A549 (cell line): Measurements from ENCODE around the gene ENO1. TPM values are rescaled to one million over a fixed set of nuclear protein-coding genes. Genes with fewer than 3 reads are reported as not detected.
A peak's percentile ranks its signal among the peaks of the same experiment; 100 is the strongest.

Source experiments
- ATAC-seq, 2 experiments: fragments of 200-7000 bp in 1 of 2; fragments of >200 bp in 1 of 2; cut with Nextera tagmentation in 1 of 2; cut with Tn5 transposase in 1 of 2; 3 replicates each; pipeline versions ENCODE4 v1.8.0 to v1.9.1; 2018 to 2020; ENCODE audit warnings: mild to moderate bottlenecking in 1 of 2, moderate library complexity in 1 of 2
- CTCF ChIA-PET: fragments of 300-600 bp; sonication (Branson Sonifier 250); formaldehyde crosslinking; extraction: SDS; loops from one replicate; lab custom pipeline; 2021; ENCODE audit warnings: antibody characterized with exemption, inconsistent platforms; lab: Yijun Ruan, JAX
- POLR2A ChIA-PET: fragments of 350-600 bp; formaldehyde crosslinking; extraction: SDS; loops from one replicate; lab custom pipeline; 2021; ENCODE audit warnings: antibody characterized with exemption, inconsistent platforms; lab: Yijun Ruan, JAX
- DNase-seq, 2 experiments: peaks; one replicate each; pipeline versions ENCODE4 v3.0.0 to v3.0.0-alpha.2; 2011 to 2016; ENCODE audit warnings: low read depth in 1 of 2, low spot score in 1 of 2
- FAIRE-seq: peaks from 2 replicates; lab custom pipeline; 2011; peaks lifted over from hg19 to GRCh38; lab: Jason Lieb, UNC
- H3K27ac ChIP-seq, 2 experiments: fragments of >200 bp; sonication (Bioruptor Twin); formaldehyde crosslinking; 3 replicates each; pipeline ENCODE4 v1.5.1; 2016 to 2017
- H3K4me1 ChIP-seq: fragments of >200 bp; sonication (Bioruptor Twin); formaldehyde crosslinking; 3 replicates; pipeline ENCODE4 v1.6.1; 2016
- H3K4me2 ChIP-seq: fragments of >200 bp; sonication (Bioruptor Twin); formaldehyde crosslinking; 3 replicates; pipeline ENCODE4 v1.6.1; 2016
- H3K4me3 ChIP-seq: fragments of >200 bp; sonication (Bioruptor Twin); formaldehyde crosslinking; 3 replicates; pipeline ENCODE4 v1.5.1; 2016
- H3K9me3 ChIP-seq: fragments of >200 bp; sonication (Bioruptor Twin); formaldehyde crosslinking; 3 replicates; pipeline ENCODE4 v1.6.1; 2016
- BCL3 ChIP-seq: fragments of >200 bp; sonication (Bioruptor Twin); formaldehyde crosslinking; IDR thresholded peaks from 3 replicates; pipeline ENCODE4 v1.6.1; 2016
- CEBPB ChIP-seq, 2 experiments: fragments of >200 bp in 1 of 2; sonication (Bioruptor Twin) in 1 of 2; formaldehyde crosslinking in 1 of 2; IDR thresholded peaks; 2 replicates each; pipeline ENCODE4 v1.6.1; 2012 to 2016
- CHD2 ChIP-seq: fragments of 150-350 bp; IDR thresholded peaks from 2 replicates; pipeline ENCODE4 v1.6.1; 2014; ENCODE audit warnings: low read length; ENCODE audit not compliant: partially characterized antibody
- CTCF ChIP-seq: fragments of >200 bp; sonication (Bioruptor Twin); formaldehyde crosslinking; IDR thresholded peaks from 3 replicates; pipeline ENCODE4 v1.5.1; 2016
- E2F6 ChIP-seq: IDR thresholded peaks from 2 replicates; pipeline ENCODE4 v1.6.1; 2012; ENCODE audit warnings: low read depth, borderline replicate concordance
- ELK1 ChIP-seq: fragments of 150-350 bp; IDR thresholded peaks from 2 replicates; pipeline ENCODE4 v1.6.1; 2014; ENCODE audit warnings: low read depth, mild to moderate bottlenecking, low read length
- EP300 ChIP-seq, 2 experiments: fragments of >200 bp; sonication (Bioruptor Twin); formaldehyde crosslinking; IDR thresholded peaks; 2 replicates in 1 of 2; 3 replicates in 1 of 2; pipeline ENCODE4 v1.6.1; 2016 to 2017
- FOSL2 ChIP-seq, 2 experiments: fragments of 450-650 bp in 1 of 2; fragments of >200 bp in 1 of 2; sonication (Bioruptor Twin) in 1 of 2; formaldehyde crosslinking; IDR thresholded peaks; 2 replicates each; pipeline versions ENCODE4 v1.5.0 to v1.6.1; 2016 to 2020; ENCODE audit warnings: mild to moderate bottlenecking in 1 of 2, moderate library complexity in 1 of 2
- GATA3 ChIP-seq: IDR thresholded peaks from 2 replicates; pipeline ENCODE4 v1.6.1; 2012; ENCODE audit warnings: borderline replicate concordance
- HDAC2 ChIP-seq: fragments of 200-600 bp; sonication (generic); IDR thresholded peaks from 2 replicates; pipeline ENCODE4 v1.6.1; 2016
- HES2 ChIP-seq: fragments of >200 bp; sonication (Bioruptor Twin); formaldehyde crosslinking; IDR thresholded peaks from 2 replicates; pipeline ENCODE4 v1.6.1; 2016
- HOXA7 ChIP-seq: fragments of 250-450 bp; sonication (Bioruptor Pico); IDR thresholded peaks from 2 replicates; pipeline ENCODE4 v1.5.0; 2020; ENCODE audit warnings: mild to moderate bottlenecking, moderate library complexity
- JUN ChIP-seq, 2 experiments: fragments of >200 bp; sonication (Bioruptor Twin); formaldehyde crosslinking; IDR thresholded peaks; 2 replicates in 1 of 2; 3 replicates in 1 of 2; pipeline ENCODE4 v1.6.1; 2016 to 2017
- MAFK ChIP-seq: fragments of 450-650 bp; IDR thresholded peaks from 2 replicates; pipeline ENCODE4 v1.6.1; 2014; ENCODE audit not compliant: partially characterized antibody
- MAX ChIP-seq: IDR thresholded peaks from 2 replicates; pipeline ENCODE4 v1.6.1; 2012
- MYC ChIP-seq: IDR thresholded peaks from 2 replicates; pipeline ENCODE4 v1.6.1; 2012; ENCODE audit warnings: mild to moderate bottlenecking, inconsistent platforms, low read length, improper control_type of control experiment, borderline replicate concordance
- PBX3 ChIP-seq: IDR thresholded peaks from 2 replicates; pipeline ENCODE4 v1.6.1; 2012
- PHF8 ChIP-seq: fragments of 200-600 bp; sonication (generic); IDR thresholded peaks from 2 replicates; pipeline ENCODE4 v1.6.1; 2016; ENCODE audit warnings: low read depth, mild to moderate bottlenecking, antibody characterized with exemption, moderate library complexity, borderline replicate concordance
- POLR2A ChIP-seq: IDR thresholded peaks from 2 replicates; pipeline ENCODE4 v1.6.1; 2012; ENCODE audit warnings: mild to moderate bottlenecking, low read length
- RAD21 ChIP-seq, 2 experiments: fragments of >200 bp in 1 of 2; sonication (Bioruptor Twin) in 1 of 2; formaldehyde crosslinking in 1 of 2; IDR thresholded peaks in 1 of 2; conservative IDR thresholded peaks in 1 of 2; 2 replicates in 1 of 2; 3 replicates in 1 of 2; pipeline ENCODE4 v1.6.1; 2012 to 2018; ENCODE audit warnings: inconsistent platforms in 1 of 2
- RCOR1 ChIP-seq: fragments of 150-350 bp; IDR thresholded peaks from 2 replicates; pipeline ENCODE4 v1.6.1; 2014; ENCODE audit warnings: antibody characterized with exemption, low read length, low read depth
- REST ChIP-seq: fragments of 200-600 bp; sonication (generic); IDR thresholded peaks from 2 replicates; pipeline ENCODE4 v1.6.1; 2016; ENCODE audit warnings: antibody characterized with exemption, mild to moderate bottlenecking, moderate library complexity
- RFX5 ChIP-seq: fragments of 450-650 bp; IDR thresholded peaks from 2 replicates; pipeline ENCODE4 v1.7.1; 2014; ENCODE audit warnings: antibody characterized with exemption, mild to moderate bottlenecking, moderate library complexity
- RNF2 ChIP-seq: fragments of 200-600 bp; sonication (generic); IDR thresholded peaks from 2 replicates; pipeline ENCODE4 v1.6.1; 2016; ENCODE audit warnings: low read depth, mild to moderate bottlenecking, antibody characterized with exemption, moderate library complexity, borderline replicate concordance
- SREBF2 ChIP-seq: fragments of 450-650 bp; IDR thresholded peaks from 2 replicates; pipeline ENCODE4 v1.6.1; 2014; ENCODE audit warnings: mild to moderate bottlenecking, moderate library complexity
- TP53 ChIP-seq: fragments of 250-450 bp; sonication (Bioruptor Pico); IDR thresholded peaks from 2 replicates; pipeline ENCODE4 v1.5.0; 2021; ENCODE audit warnings: mild to moderate bottlenecking, moderate library complexity
- USF2 ChIP-seq: fragments of 450-650 bp; IDR thresholded peaks from 2 replicates; pipeline ENCODE4 v1.6.1; 2014; ENCODE audit warnings: antibody characterized with exemption
- ZFP36 ChIP-seq: fragments of 450-650 bp; IDR thresholded peaks from 2 replicates; pipeline ENCODE4 v1.6.1; 2014; ENCODE audit warnings: borderline replicate concordance; ENCODE audit not compliant: partially characterized antibody
- WGBS: methylation state at CpG from one replicate; pipeline ENCODE4 v1.1.6; 2017; ENCODE audit errors: missing lambda C conversion rate; 5-methylcytosine and 5-hydroxymethylcytosine counted together
- polyA plus RNA-seq, 4 experiments: library from polyadenylated mRNA; depleted of rRNA in 3 of 4; stranded (reverse); fragments of >200 nt; fragmentation: RNase III in 1 of 4; extraction: RNeasy Plus Mini Kit Qiagen cat#74134 plus additional on column Dnase treatment in 1 of 4; gene quantifications; 2 replicates in 3 of 4; 3 replicates in 1 of 4; pipeline ENCODE4 v1.2.3, GENCODE V29; 2011 to 2017

Gene ENO1
- polyA plus RNA-seq, 2 of the 4 experiments (the other 2 are of a cell fraction) = 1,899 to 2,981 TPM

- Histone ChIP-seq H3K4me2 (peak overlapping the region; percentile 71), H3K4me1 (peaks cover 76% of the 10 kb centered on the region), H3K9me3 (no peaks in the 10 kb centered on the region), H3K27ac (peak overlapping the region; percentile 86 to 96), H3K4me3 (no peak overlapping the region)
- WGBS = 30% methylated on average over 5 of the region's 6 CpGs
- ChIA-PET CTCF (interaction anchor here (0.7 to 4.6 kb wide), 11 partner anchors 14 to 495 kb away, joined by 3 to 24 read pairs (median 3); no protein-coding TSS in a partner anchor), POLR2A (interaction anchor here (0.6 to 1.8 kb wide), 2 partner anchors 14 to 30 kb away, joined by 5 to 10 read pairs; no protein-coding TSS in a partner anchor)
- ATAC-seq (peak; percentile 83 to 87), FAIRE-seq (peak; percentile 39), DNase-seq (peak; percentile 70 to 90)
- TF ChIP-seq JUN (IDR thresholded peaks at IDR 0.05) (peak in 1 of 2 experiments; percentile 40; a peak in 2 of 5 replicates), RCOR1 (no peak), USF2 (no peak), EP300 (IDR thresholded peaks at IDR 0.05) (peak in 1 of 2 experiments; percentile 69; a peak in 1 of 5 replicates), HDAC2 (no peak), CHD2 (no peak), HES2 (no peak), MAFK (no peak), CEBPB (IDR thresholded peaks at IDR 0.05) (peak; percentile 7 to 72; a peak in 2 of 4 replicates), ELK1 (no peak), CTCF (no peak), HOXA7 (no peak), POLR2A (no peak), ZFP36 (no peak), PBX3 (0 out of 2 replicates have a peak, but pooled peaks have one; percentile 30), FOSL2 (IDR thresholded peaks at IDR 0.05) (no peak), FOSL2 (CRISPR knock-in tag; IDR thresholded peaks at IDR 0.05) (peak; percentile 57; the same call in 1 of the 2 replicates), MAX (peak; percentile 76), SREBF2 (no peak), RNF2 (no peak), MYC (no peak), RAD21 (conservative IDR thresholded peaks at IDR 0.05 in 1 of 2, IDR thresholded peaks at IDR 0.05 in 1 of 2) (no peak), RFX5 (no peak), GATA3 (peak; percentile 87), BCL3 (no peak), REST (no peak), TP53 (no peak), PHF8 (no peak), E2F6 (no peak)
Measured at GRCh38 chr1:8903908-8904650, 25.6 kb upstream of the ENO1 start.
